GM19397 (cell line): ENCODE measurements around the gene DCTN1.

Experiments used
- ATAC-seq: cut with Tn5 transposase; IDR thresholded peaks from one replicate; pipeline ENCODE4 v1.9.1; 2021; ENCODE audit warnings: mild to moderate bottlenecking, moderate library complexity; ENCODE audit not compliant: unreplicated experiment

DCTN1 gene

GRCh38 chr2:74327627-74328026, 52.5 kb downstream of the DCTN1 start:
- no peak for ATAC-seq

DNA sequence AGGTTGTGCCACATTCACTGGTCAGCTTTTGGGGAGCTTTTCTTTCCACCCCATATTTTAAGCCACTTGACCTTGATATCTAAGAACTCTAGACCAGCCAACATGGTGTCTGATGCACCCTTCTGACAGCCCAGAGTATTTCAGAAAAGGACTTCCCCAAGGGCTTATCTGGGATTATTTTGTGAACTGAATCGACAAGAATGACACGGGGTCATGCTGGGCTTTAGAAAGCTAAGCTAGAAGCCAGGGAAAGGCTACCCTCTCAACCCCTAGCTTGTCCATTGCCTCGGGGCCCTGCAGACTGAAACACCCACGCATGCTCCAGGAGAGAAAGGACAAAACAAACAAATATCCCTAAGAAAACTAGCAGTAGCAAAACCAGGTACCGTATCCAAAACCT, 52.9 kb downstream of the DCTN1 start:
- no peak for ATAC-seq

DNA sequence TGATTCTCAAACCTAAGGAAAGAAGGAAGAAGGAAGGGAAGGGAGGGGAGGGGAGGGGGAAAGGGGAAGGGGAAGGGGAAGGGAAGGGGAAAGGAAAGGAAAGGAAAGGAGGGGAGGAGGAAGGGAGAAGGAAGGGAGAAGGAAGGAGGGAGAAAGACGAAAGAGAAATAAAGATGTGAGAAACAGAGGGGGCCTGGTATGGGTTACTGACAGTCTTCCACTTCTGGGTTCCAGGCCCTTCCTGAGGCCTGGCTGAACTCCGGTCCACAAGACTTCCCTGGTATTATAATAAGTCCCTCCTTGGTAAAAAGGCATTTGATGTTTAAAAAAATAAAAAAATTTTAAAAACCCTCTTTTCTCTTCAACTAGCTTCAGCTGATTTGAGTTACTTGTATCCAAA, 54.3 kb downstream of the DCTN1 start:
- ATAC-seq: no peak

DNA sequence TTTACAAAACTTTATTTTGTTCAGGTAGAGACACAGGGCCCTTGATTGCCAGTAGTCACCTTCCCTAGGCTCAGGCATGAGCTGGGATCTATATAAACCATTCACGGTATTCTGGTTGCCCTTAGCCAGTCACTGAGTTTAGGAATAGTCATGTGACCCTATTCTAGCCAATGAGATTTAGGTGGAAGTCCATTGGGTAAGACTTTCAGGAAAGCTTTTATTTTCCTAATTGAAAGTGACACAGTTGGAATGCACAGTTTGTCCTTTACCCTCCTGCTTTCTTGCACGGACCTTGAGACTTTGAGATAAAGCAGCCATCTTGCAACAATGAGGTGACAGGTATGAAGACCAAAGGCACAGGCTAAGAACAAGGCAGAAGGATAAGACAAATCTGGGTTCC, 58.4 kb downstream of the DCTN1 start:
- no peak for ATAC-seq

GRCh38 chr2:74317701-74318100, 62.4 kb downstream of the DCTN1 start:
- no peak for ATAC-seq

DNA sequence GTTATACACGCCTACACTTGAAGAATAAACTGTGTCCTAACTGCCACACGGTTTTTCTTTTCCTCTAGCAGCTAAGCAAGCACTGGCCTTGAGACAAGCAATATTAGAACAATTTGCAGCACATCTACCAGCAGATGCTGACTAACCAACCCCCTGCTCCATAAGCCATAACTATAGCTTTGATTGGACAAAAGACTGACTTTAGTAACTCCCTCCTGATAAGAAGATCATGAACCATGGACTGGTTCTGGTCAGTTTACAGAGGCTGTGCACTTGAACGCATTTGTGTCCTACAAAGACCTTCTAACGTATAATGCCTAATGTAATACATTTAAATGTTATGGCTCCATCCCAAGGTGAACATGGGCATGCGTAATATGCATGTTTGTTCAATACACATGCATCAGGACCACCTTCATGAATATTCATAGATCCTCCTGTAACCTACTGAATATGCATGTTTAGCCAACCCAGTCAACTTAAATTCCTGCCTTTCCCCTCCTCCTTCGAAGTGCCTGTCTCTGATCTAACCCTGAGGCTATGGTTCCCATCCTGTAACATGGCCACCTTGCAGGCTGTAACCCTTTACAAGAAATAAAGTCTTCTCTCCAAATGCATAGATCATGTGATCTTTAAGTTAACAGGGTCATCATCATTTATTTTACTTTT, 63.4 kb downstream of the DCTN1 start:
- ATAC-seq: no peak

- ATAC-seq: no peak
Measured at GRCh38 chr2:74314107-74314506, 66.0 kb downstream of the DCTN1 start.

DNA sequence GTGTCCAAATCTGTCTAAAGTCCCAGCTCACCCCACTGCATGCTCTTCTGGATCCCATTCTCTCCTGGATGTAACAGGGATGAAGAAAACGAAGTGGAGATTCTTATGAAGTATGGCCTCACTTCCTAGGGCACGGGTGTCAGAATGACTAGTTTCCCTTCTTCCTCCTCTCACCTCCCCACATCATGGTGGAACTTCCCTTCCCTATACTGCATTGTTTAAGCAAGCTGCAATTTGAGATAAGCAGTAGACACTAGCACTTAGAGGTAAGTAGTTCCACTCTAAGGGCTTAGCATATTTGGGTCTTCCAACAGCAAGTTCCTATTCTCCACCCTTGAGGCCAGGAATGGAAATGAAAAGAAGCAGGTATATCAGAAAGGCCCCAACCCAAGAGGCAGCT, 66.6 kb downstream of the DCTN1 start:
- ATAC-seq: no peak

- no peak for ATAC-seq
Measured at GRCh38 chr2:74312913-74313312, 67.2 kb downstream of the DCTN1 start.
